Astrocyte of the cerebellum (primary cell): ENCODE data around the gene GRIK5.

ENCODE experiments used
- DNase-seq: peaks from one replicate; pipeline ENCODE4 v3.0.0-alpha.2; 2011; ENCODE audit warnings: low read depth
- H3K4me3 ChIP-seq: 2 replicates; pipeline ENCODE4 v1.5.1; 2011; ENCODE audit warnings: mild to moderate bottlenecking, low read depth, low read length, moderate library complexity
- CTCF ChIP-seq: IDR thresholded peaks from 2 replicates; pipeline ENCODE4 v1.5.1; 2012; ENCODE audit warnings: low read length, low read depth, moderate library complexity, mild to moderate bottlenecking; ENCODE audit errors: missing control alignments
- in situ Hi-C: cut with HindIII; loops from 2 replicates; pipeline ENCODE4 v1.10.0; 2017; ENCODE audit warnings: low sequenced_read_pairs

GRIK5 gene

GRCh38 chr19:42078538-42079275 lies 8.7 kb upstream of the GRIK5 start:
- no peak for TF ChIP-seq CTCF
- DNase-seq: no peak
- in situ Hi-C loops: no loop called here
- H3K4me3 ChIP-seq: no peak overlapping the region

GRCh38 chr19:42078058-42078457 lies 8.1 kb upstream of the GRIK5 start:
- no peak for TF ChIP-seq CTCF
- DNase-seq: no peak
- no peak overlapping the region for H3K4me3 ChIP-seq
- in situ Hi-C loops: no loop called here

GRCh38 chr19:42076380-42076944 lies 6.5 kb upstream of the GRIK5 start:
- H3K4me3 ChIP-seq: peak overlapping the region; percentile 85
- no peak for TF ChIP-seq CTCF
- in situ Hi-C loops: no loop called here
- no peak for DNase-seq

- peak; percentile 99 for DNase-seq
- in situ Hi-C loops: no loop called here
- peak within 1 kb of the TSS; percentile 85 for H3K4me3 ChIP-seq
- no peak for TF ChIP-seq CTCF
These were observed 5.8 kb upstream of the GRIK5 start, which contains the start of gene ZNF574 for GRCh38 chr19:42075616-42076379. TSS of gene ZNF574 (plus strand) at chr19:42076166. CDS start at chr19:42078607, 2,441 bp downstream.

- DNase-seq: no peak
- no peak for TF ChIP-seq CTCF
- H3K4me3 ChIP-seq: peak overlapping the region; percentile 85
- in situ Hi-C loops: no loop called here
These were observed 5.3 kb upstream of the GRIK5 start for GRCh38 chr19:42075364-42075615.

- in situ Hi-C loops: no loop called here
- DNase-seq: no peak
- no peak for TF ChIP-seq CTCF
These were observed 4.7 kb upstream of the GRIK5 start for GRCh38 chr19:42074513-42075363.

More at GRCh38 chr19:42074513-42075363, 4.7 kb upstream of the GRIK5 start:
- H3K4me3 ChIP-seq: peak overlapping the region; percentile 85
